Neural progenitor cell (in vitro differentiated cells): ENCODE data around the gene ZNF630.

ENCODE experiments used
- EZH2 ChIP-seq: fragments of 200-600 bp; sonication (generic); IDR thresholded peaks from 2 replicates; pipeline ENCODE4 v1.6.1; 2017; ENCODE audit warnings: antibody characterized with exemption, mild to moderate bottlenecking, moderate library complexity
- TF ChIP-seq, protein P1 (sequence below): fragments of 200-600 bp; sonication (generic); IDR thresholded peaks from 2 replicates; pipeline ENCODE4 v1.5.1; 2017; ENCODE audit warnings: antibody characterized with exemption, mild to moderate bottlenecking

DNA sequence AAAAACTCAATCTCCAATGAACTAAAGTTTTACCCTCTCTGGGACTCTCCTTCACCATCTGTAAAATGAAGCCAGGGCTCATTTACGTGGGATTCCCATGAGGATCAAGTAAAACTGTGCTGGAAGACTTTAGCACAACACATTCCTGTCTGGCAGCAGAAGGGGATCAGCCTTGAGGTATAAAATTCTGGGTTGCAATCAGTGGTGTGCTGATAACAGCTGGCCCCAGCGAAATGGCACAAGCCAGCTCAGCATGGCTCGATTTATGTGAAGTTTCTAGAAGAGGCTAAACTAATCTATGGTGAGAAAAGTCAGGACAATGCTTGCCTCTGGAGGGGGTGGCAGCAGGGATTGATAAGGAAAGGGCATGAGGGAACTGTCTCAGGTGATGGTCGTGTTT, 28.4 kb downstream of the ZNF630 start:
- TF ChIP-seq EZH2 = no peak
- TF ChIP-seq, protein P1, sequence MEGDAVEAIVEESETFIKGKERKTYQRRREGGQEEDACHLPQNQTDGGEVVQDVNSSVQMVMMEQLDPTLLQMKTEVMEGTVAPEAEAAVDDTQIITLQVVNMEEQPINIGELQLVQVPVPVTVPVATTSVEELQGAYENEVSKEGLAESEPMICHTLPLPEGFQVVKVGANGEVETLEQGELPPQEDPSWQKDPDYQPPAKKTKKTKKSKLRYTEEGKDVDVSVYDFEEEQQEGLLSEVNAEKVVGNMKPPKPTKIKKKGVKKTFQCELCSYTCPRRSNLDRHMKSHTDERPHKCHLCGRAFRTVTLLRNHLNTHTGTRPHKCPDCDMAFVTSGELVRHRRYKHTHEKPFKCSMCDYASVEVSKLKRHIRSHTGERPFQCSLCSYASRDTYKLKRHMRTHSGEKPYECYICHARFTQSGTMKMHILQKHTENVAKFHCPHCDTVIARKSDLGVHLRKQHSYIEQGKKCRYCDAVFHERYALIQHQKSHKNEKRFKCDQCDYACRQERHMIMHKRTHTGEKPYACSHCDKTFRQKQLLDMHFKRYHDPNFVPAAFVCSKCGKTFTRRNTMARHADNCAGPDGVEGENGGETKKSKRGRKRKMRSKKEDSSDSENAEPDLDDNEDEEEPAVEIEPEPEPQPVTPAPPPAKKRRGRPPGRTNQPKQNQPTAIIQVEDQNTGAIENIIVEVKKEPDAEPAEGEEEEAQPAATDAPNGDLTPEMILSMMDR = no peak
